ENCODE measurements around the gene EEPD1. TPM values are rescaled to one million over a fixed set of nuclear protein-coding genes. Genes with fewer than 3 reads are reported as not detected.
"Not testable (repeated sequence)": the region's sequence is repeated elsewhere in the genome, so short reads cannot be mapped to it uniquely, and the experiment has no call there.

Gene EEPD1
- total RNA-seq, 1 donor from 2014 or later, result 10.8 TPM

GRCh38 chr7:36317276-36317675, 164.2 kb downstream of the EEPD1 start:
- DNase-seq (ENCODE audit: low read depth), result no peak
- H3K4me3 ChIP-seq (ENCODE audit: low read depth, low read length), result no peak overlapping the region
- no peak for TF ChIP-seq CTCF (conservative IDR thresholded peaks at IDR 0.05; ENCODE audit: low read depth, low read length)

- DNase-seq (ENCODE audit: low read depth), result no peak
- H3K4me3 ChIP-seq (ENCODE audit: low read depth, low read length), result no peak overlapping the region
- TF ChIP-seq CTCF (conservative IDR thresholded peaks at IDR 0.05; ENCODE audit: low read depth, low read length), result no peak
Measured at GRCh38 chr7:36318116-36318515, 165.1 kb downstream of the EEPD1 start.

- H3K4me3 ChIP-seq (ENCODE audit: low read depth, low read length); DNase-seq (ENCODE audit: low read depth): not testable (repeated sequence)
Measured at GRCh38 chr7:36321284-36321683, 168.2 kb downstream of the EEPD1 start.

GRCh38 chr7:36336390-36336789, 183.3 kb downstream of the EEPD1 start:
- no peak overlapping the region for H3K4me3 ChIP-seq (ENCODE audit: low read depth, low read length)
- no peak for TF ChIP-seq CTCF (conservative IDR thresholded peaks at IDR 0.05; ENCODE audit: low read depth, low read length)
- DNase-seq (ENCODE audit: low read depth), result no peak

- no peak for DNase-seq (ENCODE audit: low read depth)
- H3K4me3 ChIP-seq (ENCODE audit: low read depth, low read length), result no peak overlapping the region
- TF ChIP-seq CTCF (conservative IDR thresholded peaks at IDR 0.05; ENCODE audit: low read depth, low read length), result no peak
Measured at GRCh38 chr7:36338256-36338655, 185.2 kb downstream of the EEPD1 start.

GRCh38 chr7:36343548-36343947, 190.5 kb downstream of the EEPD1 start:
- DNase-seq (ENCODE audit: low read depth), result no peak
- no peak for TF ChIP-seq CTCF (conservative IDR thresholded peaks at IDR 0.05; ENCODE audit: low read depth, low read length)
- H3K4me3 ChIP-seq (ENCODE audit: low read depth, low read length), result no peak overlapping the region

GRCh38 chr7:36344622-36345021, 191.6 kb downstream of the EEPD1 start:
- no peak for DNase-seq (ENCODE audit: low read depth)
- TF ChIP-seq CTCF (conservative IDR thresholded peaks at IDR 0.05; ENCODE audit: low read depth, low read length), result no peak
- no peak overlapping the region for H3K4me3 ChIP-seq (ENCODE audit: low read depth, low read length)

Data from epithelial cell of proximal tubule (primary cell).